T-helper 9 cell (primary cell): ENCODE data around the gene IFIH1.

Experiments
- DNase-seq: peaks from one replicate; pipeline ENCODE4 v3.0.0-alpha.2; 2020

IFIH1 gene

GRCh38 chr2:162256591-162256991, 61.9 kb downstream of the IFIH1 start:
- DNase-seq = no peak

GRCh38 chr2:162254236-162254871, 64.1 kb downstream of the IFIH1 start:
- no peak for DNase-seq

- DNase-seq = no peak
Measured at GRCh38 chr2:162253435-162253834, 65.0 kb downstream of the IFIH1 start.

- DNase-seq = no peak
Measured at GRCh38 chr2:162252153-162252552, 66.3 kb downstream of the IFIH1 start.

GRCh38 chr2:162245781-162246180, 72.7 kb downstream of the IFIH1 start:
- no peak for DNase-seq

- no peak for DNase-seq
Measured at GRCh38 chr2:162245061-162245460, 73.4 kb downstream of the IFIH1 start.

- no peak for DNase-seq
Measured at GRCh38 chr2:162244541-162245031, 73.9 kb downstream of the IFIH1 start.

- no peak for DNase-seq
Measured at GRCh38 chr2:162243715-162244114, 74.8 kb downstream of the IFIH1 start.

- no peak for DNase-seq
Measured at GRCh38 chr2:162243294-162243693, 75.2 kb downstream of the IFIH1 start, which contains the start of gene FAP. TSS of gene FAP (minus strand) at chr2:162243445. CDS start at chr2:162243327, 118 bp downstream.

GRCh38 chr2:162242586-162243280, 75.8 kb downstream of the IFIH1 start:
- no peak for DNase-seq

GRCh38 chr2:162241571-162241970, 76.9 kb downstream of the IFIH1 start:
- no peak for DNase-seq

- no peak for DNase-seq
Measured at GRCh38 chr2:162234620-162235462, 83.6 kb downstream of the IFIH1 start.

GRCh38 chr2:162233197-162233596, 85.3 kb downstream of the IFIH1 start:
- no peak for DNase-seq

GRCh38 chr2:162232671-162233070, 85.8 kb downstream of the IFIH1 start:
- no peak for DNase-seq

- DNase-seq = no peak
Measured at GRCh38 chr2:162232027-162232426, 86.5 kb downstream of the IFIH1 start.

GRCh38 chr2:162230761-162231160, 87.7 kb downstream of the IFIH1 start:
- no peak for DNase-seq

GRCh38 chr2:162226836-162227235, 91.6 kb downstream of the IFIH1 start:
- no peak for DNase-seq

- DNase-seq = peak; percentile 49
Measured at GRCh38 chr2:162221064-162221463, 97.4 kb downstream of the IFIH1 start.

GRCh38 chr2:162220368-162220767, 98.1 kb downstream of the IFIH1 start:
- DNase-seq = no peak

- no peak for DNase-seq
Measured at GRCh38 chr2:162219426-162219825, 99.1 kb downstream of the IFIH1 start.

GRCh38 chr2:162217598-162217997, 100.9 kb downstream of the IFIH1 start:
- no peak for DNase-seq
